GM18517 (cell line): ENCODE data around the gene MZB1.
A peak's percentile ranks its signal among the peaks of the same experiment; 100 is the strongest.
"Not testable (repeated sequence)": the region's sequence is repeated elsewhere in the genome, so short reads cannot be mapped to it uniquely, and the experiment has no call there.

ENCODE experiments used
- ATAC-seq: cut with Tn5 transposase; IDR thresholded peaks from one replicate; pipeline ENCODE4 v1.9.1; 2021; ENCODE audit warnings: mild to moderate bottlenecking, moderate library complexity; ENCODE audit not compliant: unreplicated experiment

MZB1 gene

DNA sequence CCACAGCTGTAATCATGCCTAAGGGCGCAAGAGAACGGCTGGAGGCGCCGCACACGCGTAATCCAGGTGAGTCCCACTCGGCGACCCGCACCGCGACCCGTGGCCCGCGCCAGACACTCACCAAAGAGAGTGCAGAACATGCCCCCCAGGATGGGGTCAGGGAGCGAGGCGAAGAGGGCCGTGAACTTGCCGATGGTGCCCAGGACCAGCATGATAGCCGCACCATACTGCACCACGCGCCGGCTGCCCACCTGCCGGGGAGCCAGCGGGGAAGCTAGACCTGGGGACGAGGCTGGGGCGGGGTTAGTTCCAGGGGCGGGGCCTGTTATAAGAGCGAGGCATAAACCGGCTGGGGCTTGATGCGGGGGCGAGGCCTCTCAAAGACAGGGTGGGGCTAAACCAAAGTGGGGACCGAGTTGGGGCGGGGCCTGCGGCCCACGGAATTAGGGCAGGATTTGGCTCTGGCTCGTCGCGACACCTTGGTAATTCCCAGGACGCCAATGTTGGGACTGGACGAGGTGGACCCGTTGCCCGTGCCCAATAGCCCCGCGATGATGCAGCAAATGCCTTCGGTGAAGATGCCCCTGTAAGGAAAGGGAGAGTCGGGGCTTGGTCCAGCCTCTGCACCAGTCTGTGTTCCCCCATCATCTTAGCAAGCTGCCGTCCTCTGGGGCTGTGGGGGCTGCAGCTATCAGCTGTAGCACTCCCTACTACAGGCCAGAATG lies 11.4 kb downstream of the MZB1 start:
- no peak for ATAC-seq

DNA sequence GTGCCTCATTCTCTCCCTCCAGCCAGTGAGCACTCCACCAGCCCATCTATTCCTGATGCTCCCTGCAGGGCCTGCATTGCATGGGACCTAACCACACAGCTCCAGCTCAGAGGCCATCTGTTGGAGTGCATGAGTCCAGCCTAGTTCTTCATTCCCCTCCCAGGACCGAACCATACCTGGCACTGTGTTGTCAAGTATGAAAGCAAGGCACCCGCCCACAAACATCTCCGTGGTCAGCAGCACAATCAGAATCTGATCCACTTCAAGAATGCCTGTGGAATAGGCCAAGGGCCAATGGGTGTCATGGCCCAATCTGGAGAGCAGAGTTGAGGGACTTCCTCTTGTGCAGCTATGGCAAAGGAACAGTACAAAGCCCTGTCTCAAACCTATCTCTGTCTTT lies 12.5 kb downstream of the MZB1 start:
- ATAC-seq = no peak

DNA sequence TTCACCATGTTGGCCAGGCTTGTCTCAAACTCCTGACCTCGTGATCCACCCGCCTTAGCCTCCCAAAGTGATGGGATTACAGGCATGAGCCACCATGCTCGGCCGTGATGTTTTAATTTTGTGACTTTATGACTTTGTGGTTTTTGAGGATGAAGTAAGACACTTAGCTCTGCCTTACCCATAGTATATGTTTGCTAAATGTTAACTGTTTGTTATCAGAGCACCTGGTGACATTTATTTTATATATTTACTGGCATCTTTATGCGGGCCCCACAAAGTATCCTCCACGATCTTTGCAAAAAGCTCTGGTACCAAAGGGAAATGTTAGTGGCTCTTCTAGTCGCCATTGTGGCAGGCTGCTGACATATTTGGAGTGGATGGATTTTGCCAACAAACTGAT lies 13.3 kb downstream of the MZB1 start:
- ATAC-seq = no peak

DNA sequence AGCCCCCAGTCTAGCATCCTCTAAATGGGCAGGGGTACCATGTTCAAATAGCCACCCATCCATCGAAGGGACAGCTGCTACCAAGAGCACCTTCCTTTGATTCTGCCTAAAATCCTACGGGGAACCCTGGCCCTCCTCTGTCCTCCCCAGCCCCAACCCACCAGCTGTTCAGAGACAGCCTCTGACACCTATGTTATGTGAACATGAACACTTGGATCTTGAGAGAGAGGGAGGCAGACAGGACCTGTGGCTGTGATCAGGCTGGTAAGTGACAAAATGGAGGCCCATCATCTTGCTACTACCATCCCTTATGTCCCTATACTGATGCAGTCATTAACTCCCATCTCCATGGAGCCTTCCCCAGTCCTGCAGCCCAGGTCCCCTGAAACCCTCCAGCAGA lies 14.8 kb downstream of the MZB1 start:
- no peak for ATAC-seq

DNA sequence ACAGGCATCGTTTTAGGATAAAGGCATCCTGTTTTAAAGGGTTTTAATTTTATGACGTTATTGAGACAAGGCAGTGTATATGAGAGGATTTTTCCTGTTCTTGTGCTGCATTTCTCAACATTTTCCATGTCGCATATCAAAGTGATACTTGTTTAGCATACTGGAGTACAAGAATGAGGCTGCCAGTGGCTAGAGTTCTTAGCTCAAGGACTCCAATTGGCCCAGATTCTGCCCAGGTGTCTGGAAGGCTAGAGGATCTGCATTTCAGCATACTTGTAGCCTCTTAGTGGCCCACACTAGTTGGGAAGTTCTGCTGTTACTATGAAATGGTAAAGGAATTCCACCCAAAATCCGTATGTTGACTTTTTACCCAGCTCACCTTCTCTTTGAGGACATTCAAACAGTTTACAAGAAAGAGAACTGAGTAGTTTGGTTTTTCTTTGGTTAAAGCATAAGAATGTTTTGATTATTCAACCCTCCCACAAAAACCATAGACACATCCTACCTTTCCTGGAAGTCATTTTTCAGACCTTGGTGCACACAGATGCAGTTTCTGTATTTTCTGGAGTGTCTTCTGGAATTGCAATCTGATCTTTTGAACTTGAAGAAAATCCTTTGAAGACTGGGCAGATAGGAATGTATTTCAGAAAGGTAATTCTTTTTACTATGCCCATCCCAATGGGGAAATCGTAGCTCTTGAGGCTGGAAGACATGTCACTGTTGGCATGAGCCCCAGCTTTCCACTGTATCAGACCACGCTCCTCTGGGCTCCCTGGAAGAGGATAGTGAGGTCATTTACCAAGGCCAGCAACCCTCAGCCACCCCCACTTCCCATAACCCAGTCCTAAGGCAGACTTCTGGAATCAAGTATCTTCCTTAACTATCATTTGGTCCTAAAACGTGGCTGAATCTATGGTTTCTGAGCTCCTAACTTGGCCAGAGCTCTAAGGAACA lies 18.0 kb downstream of the MZB1 start:
- no peak for ATAC-seq

DNA sequence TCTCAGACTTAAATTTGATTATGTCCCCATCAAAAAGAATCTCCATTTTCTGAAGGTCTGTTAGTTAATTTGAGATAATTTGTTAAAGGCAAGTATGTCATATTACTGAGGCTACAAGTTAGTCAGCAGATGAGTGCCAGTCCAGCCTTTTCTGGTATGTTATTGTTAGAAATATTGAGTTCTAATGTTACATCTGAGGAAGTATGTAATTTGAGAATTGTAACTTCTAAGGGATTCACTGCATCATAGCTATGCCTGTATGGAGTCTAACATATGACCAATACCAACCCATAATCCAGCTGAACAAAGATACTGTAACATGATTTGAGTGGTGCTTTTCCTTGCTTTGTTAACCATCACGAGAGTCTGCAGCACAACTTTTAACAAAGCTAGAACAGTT lies 20.5 kb downstream of the MZB1 start:
- no peak for ATAC-seq

DNA sequence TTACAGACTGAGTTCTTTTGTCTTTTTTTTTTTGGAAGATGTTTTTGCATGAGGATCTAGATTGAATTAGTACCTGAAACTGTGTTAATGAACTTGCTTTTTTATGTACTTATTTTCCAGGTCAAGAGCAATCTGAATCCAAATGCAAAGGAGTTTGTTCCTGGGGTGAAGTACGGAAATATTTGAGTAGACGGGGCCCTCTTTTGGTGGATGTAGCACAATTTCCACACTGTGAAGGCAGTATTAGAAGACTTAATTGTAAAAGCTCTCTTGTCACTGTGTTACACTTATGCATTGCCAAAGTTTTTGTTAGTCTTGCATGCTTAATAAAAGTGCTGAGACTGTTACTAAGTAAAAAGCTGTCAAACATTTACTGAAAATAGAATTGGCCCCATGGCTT lies 21.1 kb downstream of the MZB1 start:
- ATAC-seq = no peak

DNA sequence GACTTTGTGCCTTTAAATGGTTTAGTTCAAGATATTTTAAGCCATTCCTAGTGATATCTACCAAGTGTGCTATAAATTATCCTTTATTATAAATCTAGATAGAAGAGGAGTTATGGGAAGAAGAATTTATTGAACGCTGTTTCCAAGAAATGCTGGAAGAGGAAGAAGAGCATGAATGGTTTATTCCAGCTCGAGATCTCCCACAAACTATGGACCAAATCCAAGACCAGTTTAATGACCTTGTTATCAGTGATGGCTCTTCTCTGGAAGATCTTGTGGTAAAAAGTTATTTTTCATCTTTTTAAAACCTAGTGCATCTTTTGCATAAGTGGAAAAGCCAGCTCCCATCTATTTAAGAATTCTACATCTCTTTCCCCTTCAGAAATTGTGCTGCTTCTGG lies 25.2 kb downstream of the MZB1 start:
- ATAC-seq = no peak

DNA sequence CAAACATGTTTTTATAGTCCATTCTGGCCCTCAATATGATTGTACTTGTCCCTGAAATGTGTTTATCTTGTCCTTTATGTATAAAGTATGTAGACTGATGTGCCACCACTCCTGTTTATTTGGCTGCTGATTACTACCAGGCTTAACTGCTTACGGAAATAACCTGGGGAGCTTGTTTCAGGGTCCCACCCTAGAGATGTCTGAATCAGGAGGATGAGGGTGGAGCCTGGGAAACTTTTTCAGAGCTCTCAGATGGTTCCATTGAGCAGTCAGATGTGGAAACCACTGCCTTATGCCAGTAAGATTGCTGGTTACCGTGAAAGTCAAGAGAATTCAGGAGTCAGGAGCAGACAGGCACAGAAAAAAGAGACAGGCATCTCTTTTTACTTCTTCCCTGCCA lies 25.8 kb downstream of the MZB1 start:
- no peak for ATAC-seq

DNA sequence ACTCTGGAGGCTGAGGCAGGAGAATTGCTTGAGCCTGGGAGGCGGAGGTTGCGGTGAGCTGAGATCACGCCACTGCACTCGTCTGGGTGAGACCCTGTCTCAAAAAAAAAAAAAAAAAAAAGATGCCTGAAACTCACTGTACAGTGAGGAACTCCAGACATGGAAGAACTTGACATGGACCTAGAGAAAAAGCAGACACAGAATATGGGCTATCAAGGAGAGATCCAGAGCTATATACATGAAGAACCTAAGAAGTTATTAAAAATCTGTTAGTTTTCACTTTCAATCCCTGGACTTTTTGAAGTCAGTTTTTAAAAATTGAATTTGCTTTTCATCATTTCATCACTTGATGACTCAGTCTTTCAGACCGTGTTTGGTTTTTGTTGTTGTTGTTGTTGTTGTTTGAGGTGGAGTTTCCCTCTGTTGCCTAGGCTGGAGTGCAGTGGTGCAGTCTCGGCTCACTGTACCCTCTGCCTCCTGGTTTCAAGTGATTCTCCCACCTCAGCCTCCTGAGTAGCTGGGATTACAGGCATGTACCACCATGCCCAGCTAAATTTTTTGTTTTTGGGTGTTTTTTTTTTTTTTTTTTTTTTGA lies 27.8 kb downstream of the MZB1 start:
- ATAC-seq = no peak

DNA sequence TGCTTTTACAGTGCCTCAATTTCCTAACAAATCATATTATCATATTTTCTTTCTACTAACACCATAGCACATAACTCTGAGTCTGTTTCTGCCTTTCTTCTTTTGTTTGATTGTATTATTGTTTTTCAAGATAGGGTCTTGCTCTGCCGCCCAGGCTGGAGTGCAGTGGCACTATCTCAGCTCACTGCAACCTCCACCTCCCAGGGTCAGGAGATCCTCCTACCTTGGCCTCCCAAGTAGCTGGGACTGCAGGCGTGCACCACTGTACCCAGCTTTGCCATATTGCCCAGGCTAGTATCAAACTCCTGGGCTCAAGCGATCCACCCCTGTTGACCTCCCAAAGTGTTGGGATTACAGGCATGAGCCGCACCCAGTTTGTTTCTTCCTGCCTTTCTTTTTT lies 29.3 kb downstream of the MZB1 start:
- ATAC-seq = no peak

DNA sequence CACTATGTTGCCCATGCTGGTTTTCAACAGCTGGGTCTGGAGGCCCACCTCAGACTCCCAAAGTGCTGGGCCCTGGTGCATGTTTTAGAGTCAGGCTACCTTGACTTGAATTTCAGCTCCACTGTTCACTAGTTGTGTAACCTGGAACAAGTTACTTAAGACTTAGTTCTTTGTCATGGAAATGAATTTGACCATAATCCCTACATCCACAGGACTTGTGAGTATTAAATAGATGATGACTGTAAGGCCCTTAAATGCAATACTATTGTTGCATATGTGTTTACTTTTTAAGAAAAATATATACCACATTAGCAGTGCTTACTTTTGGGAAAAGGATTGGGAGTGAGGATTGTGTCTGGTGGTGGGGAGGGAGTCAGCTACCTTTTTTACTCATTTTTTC lies 31.6 kb downstream of the MZB1 start:
- ATAC-seq = no peak

DNA sequence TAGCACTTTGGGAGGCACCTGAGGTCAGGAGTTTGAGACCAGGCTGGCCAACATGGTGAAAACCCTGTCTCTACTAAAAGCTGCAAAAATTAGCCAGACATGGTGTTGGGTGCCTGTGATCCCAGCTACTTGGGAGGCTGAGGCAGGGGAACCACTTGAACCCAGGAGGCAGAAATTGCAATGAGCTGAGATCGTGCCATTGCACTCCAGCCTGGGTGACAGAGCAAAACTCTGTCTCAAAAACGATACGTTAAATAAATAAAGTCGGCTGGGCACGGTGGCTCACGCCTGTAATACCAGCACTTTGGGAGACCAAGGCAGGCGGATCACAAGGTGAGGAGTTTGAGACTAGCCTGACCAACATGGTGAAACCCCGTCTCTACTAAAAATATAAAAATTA lies 33.8 kb downstream of the MZB1 start:
- not testable (repeated sequence) for ATAC-seq

DNA sequence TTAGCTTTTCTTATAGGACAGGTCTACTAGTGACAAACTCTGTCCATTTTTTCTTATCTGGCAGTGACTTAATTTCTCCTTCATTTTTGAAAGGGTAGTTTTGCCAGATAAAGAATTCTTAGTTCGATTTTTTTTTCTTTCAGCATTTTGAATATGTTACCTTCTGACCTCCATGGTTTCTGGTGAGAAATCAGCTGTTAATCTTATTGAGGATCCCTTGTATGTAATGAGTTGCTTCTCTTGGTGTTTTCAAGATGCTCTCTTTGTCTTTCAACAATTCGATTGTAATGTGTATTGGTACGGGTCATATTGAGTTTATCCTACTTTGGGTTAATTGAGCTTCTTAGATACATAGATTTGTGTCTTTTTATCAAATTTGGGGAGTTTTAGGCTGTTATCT lies 35.5 kb downstream of the MZB1 start:
- ATAC-seq = no peak

DNA sequence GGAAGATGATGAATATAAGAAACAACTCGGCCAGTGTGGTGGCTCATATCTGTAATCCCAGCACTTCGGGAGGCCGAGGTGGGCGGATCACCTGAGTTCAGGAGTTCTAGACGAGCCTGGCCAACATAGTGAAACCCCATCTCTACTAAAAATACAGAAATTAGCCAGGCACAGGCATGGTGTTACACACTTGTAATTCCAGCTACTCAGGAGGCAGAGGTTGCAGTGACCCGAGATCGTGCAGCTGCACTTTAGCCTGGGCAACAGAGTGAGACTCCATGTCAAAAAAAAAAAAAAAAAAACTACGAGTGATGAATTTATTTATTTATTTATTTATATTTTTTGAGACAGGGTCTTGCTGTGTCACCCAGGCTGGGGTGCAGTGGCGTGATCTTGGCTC lies 41.9 kb downstream of the MZB1 start:
- ATAC-seq = not testable (repeated sequence)

DNA sequence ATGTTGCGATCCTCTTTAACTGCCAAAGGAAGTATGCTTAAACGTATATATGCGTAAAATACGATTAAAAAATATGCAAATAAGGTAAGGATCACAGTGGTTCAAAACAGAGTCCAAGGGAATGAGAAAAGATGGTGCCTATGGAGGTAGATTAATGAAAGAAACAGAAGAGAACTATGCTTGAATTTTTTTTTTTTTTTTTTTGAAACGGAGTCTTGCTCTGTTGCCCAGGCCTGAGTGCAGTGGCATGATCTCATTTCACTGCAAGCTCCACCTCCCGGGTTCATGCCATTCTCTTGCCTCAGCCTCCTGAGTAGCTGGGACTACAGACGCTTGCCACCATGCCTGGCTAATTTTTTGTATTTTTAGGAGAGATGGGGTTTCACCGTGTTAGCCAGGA lies 44.3 kb downstream of the MZB1 start:
- ATAC-seq = not testable (repeated sequence)

DNA sequence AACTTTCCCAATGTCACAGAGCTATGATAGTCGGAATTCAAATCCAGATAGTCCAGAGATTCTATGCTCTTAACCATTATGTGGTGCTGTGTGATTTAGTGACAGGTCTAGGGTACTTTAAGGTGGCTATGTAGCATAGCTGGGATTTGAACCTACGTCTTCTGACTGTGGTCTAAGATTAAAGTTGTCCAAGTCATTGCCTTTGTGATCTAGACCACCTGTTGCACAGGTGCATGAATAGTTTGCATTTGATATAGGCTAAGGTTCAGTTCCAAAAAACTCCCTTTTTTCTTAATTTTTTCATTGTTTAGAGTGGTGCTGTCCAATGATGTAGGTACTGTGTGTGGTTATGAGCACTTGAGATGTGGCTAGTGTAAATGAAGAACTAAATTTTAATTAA lies 45.5 kb downstream of the MZB1 start:
- no peak for ATAC-seq

DNA sequence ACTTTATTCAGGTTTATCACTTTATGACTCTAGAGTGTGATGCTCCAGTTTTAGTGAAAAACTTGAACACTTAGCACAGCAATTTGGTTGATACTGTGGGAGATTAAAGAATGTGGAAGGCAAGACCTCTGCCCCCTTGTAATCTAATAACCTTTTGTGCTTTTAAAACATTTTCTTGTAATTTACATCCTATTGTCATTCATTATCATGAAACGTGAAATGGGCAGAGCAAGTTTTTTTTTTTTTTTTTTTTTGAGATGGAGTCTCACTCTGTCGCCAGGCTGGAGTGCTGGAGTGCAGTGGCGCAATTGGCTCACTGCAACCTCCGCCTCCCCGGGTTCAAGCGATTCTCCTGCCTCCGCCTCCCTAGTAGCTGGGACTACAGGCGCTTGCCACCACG lies 46.2 kb downstream of the MZB1 start:
- ATAC-seq = no peak

DNA sequence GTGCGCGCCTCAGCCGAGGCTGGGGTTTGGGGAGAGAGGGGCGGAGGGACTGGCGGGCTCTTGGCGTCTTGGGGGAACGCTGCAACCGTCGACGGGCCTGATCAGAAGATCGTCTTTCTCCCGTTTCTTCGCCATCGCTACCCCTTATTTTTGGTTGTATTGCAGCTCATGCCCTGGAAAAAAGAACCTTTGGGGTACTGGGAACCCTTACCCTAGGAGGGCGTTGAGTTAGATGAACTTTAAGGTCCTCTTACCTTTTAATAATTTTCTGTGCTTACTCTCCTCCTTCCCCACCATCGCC lies 47.3 kb downstream of the MZB1 start:
- peak; percentile 34 for ATAC-seq

DNA sequence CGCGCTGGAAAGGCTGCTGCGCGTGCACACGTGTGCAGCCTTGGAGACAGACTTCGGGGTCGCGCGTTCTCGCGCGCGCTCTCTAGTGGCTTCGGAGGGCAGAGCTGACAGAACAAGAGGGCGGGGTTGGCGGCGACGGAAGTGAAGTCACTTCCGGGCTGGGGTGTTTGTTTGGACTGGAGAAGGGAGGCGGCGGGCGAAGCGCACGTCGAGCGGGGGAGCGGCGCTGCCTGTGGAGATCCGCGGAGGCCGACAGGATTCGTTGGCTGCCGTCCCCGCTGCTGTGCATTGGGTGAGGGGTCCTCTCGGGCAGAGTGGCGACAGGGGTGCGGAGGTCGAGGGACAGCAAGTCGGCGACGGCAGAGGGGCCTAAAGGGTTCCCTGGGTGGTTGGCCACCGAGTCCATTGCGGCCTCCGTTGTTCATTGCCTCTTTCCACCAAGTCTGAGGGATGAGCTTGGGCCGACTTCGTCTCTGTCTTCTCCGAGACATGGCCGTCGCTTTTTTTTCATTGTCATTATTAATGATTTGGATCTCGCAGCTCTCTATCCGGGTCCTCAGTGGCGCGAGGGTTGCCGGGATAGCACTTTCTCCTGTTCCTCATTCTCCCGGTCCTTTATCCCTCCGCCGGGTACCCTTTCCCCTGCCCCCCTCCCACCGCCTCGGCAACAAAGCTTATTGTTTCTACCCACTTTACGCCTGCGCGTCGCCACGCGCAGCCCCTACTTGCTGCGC lies 47.9 kb downstream of the MZB1 start, which contains the start of gene PAIP2:
TSS of gene PAIP2 (plus strand) at position 166 of the 734 bp plus-strand sequence. CDS start 21,931 bp downstream, outside the sequence.
- ATAC-seq = peak; percentile 81

DNA sequence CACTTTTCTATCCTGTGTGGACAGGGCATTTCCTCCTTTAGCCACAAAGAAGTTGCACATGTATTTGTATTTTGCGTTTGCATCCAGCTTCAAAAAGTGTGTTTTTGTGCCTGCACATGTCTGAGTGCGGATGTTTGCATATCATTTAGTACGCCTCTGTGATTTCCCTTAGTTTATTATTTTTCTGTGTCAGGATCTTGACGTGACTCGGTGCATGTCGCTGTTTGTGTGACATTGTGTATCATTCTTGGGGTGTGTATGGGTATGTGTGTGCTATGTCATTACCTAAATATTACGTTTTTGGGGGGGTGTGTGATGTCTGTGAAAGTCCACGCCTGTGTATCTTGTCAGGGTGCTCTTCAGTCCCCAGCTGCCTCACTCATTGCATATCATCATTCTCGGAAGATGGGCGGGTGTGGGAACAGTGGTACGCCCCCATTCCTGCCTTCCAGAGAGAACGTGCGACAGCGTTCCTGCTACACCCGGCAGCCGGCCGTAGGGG lies 48.5 kb downstream of the MZB1 start:
- ATAC-seq = peak; percentile 33
